IPS-18c (cell line): ENCODE data around the gene ARHGAP19.
"Not testable (repeated sequence)": the region's sequence is repeated elsewhere in the genome, so short reads cannot be mapped to it uniquely, and the experiment has no call there.

Experiments
- H3K4me3 ChIP-seq: 2 replicates; pipeline ENCODE4 v1.7.0; 2013; ENCODE audit warnings: low read depth, mild to moderate bottlenecking, low read length, moderate library complexity; ENCODE audit not compliant: insufficient read depth
- H3K9me3 ChIP-seq: one replicate; pipeline ENCODE4 v1.6.1; 2013; ENCODE audit warnings: mild to moderate bottlenecking, low read length, moderate library complexity; ENCODE audit not compliant: control insufficient read depth, insufficient read depth

The ARHGAP19 gene

DNA sequence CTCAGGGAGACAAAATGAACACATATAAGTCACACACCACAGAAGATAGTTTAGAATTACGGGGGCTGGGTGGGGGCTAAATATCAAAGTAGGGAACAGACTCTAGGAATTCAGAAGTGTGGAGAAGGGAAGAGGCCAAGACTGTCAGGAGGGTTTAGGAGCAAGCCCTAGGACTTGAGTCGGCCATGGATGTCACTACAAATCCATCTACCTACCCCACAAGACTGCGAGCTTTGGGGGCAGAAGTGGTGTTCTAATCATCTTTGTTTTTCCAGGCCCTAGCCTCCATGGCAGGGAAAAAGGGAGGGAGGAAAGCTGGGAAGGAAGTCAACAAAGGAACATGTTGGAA lies 5.8 kb upstream of the ARHGAP19 start:
- H3K4me3 ChIP-seq, result peak overlapping the region; percentile 6; the same call in 1 of the 2 replicates
- no peaks in the 10 kb centered on the region for H3K9me3 ChIP-seq

- Histone ChIP-seq H3K9me3 (no peaks in the 10 kb centered on the region), H3K4me3 (no peak overlapping the region)
These were observed 5.3 kb upstream of the ARHGAP19 start for GRCh38 chr10:97297556-97298222.

- H3K9me3 ChIP-seq, result no peaks in the 10 kb centered on the region
- H3K4me3 ChIP-seq, result no peak overlapping the region
These were observed 393 bp upstream of the ARHGAP19 start for GRCh38 chr10:97292862-97293198.

GRCh38 chr10:97291357-97292096 lies 910 bp downstream of the ARHGAP19 start:
- H3K9me3 ChIP-seq, result no peaks in the 10 kb centered on the region
- peak overlapping the region; percentile 81 for H3K4me3 ChIP-seq

DNA sequence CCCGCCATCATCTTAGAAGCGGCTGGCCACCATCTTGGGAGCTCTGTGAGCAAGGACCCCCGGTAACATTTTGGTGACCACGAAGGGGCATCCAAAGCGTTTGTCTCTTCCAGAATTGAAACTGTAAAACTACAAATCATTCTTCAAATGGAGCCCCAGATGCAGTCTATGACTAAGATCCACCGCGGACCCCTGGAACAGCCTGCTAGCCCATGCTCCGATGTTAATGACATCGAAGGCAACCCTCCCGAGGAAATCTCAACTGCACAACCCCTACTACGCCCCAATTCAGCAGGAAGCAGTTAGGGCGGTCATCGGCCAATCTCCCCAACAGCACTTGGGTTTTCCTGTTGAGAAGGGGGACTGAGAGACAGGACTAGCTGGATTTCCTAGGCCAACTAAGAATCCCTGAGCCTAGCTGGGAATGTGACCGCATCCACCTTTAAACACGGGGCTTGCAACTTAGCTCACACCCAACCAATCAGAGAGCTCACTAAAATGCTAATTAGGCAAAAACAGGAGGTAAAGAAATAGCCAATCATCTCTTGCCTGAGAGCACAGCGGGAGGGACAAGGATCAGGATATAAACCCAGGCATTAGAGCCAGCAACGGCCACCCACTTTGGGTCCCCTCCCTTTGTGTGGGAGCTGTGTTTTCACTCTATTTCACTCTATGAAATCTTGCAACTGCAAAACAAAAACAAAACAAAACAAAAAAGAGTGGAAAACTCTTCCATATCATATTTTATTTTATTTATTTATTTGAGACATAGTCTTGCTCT lies 1.7 kb downstream of the ARHGAP19 start:
- H3K4me3 ChIP-seq, H3K9me3 ChIP-seq: not testable (repeated sequence)

GRCh38 chr10:97290076-97290475 lies 2.4 kb downstream of the ARHGAP19 start:
- H3K4me3 ChIP-seq, H3K9me3 ChIP-seq: not testable (repeated sequence)

DNA sequence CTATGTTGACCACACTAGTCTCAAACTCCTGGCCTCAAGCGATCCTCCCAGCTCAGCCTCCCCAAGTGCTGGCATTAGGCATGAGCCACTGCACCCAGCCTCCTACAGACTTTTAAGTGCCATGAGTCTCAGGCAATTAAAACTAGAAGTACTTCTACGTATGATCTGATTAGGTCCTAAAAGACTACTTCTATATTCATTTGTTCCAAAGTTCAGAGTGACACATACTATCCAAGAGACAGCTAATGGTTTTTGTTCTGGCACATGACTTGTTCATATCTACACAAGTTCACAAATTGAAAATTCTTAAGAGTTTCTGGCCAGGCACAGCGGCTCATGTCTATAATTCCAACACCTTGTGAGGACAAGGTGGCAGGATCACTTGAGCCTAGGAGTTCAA lies 11.7 kb downstream of the ARHGAP19 start:
- no peak overlapping the region for H3K4me3 ChIP-seq

DNA sequence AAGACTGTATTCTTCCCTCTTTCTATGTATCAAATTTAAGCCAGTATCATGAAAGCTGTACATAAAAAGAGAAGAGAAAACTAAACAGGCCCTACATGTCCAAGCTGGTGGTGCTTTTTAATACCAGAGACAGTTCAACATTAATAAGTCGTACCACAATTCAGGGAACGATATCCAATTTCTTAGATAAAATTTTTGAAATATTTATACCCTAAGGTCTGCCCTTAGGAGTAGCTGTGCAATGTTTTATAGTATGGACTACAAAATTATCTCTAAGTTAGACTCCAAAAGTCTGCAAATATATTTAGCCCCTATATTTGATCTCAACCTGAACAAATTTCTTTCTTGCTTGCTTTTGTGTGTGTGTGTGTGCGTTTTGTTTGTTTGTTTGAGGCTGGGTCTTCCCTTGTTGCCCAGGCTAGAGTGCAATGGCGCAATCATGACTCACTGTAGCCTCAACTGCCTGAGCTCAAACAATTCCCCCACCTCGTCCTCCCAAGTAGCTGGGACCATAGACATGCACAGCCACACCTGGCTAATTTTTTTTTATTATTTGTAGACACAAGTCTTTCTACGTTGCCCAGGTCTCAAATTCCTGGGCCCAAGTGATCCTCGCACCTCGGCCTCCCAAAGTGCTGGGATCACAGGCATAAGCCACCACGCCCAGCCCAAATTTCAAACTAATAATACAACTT lies 13.2 kb downstream of the ARHGAP19 start:
- no peak overlapping the region for H3K4me3 ChIP-seq
- no peaks in the 10 kb centered on the region for H3K9me3 ChIP-seq

More for the DNA sequence above, 11.7 kb downstream of the ARHGAP19 start:
- H3K9me3 ChIP-seq, result no peaks in the 10 kb centered on the region

DNA sequence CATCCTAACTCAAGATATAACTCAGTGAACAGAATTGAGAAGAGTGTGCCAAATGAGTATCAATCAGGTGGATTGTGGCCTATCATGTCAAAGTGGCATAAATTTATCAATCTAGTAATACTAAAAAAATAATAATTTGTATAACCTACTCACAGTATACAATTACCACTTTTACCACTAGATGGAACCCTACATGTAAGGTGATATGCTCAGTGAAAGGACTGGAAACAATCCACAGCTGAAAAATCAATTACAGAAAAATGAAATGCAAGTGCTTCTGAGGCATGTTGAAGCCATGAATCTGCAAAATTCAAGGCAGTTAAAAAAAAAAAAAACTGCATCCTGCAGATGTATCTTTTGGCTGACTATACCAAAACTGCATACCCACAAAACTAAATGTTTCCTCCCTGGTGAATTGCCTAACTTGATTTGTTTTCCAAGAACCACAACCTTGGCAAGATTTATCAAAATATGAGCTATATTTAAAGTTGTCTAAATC lies 13.9 kb downstream of the ARHGAP19 start:
- no peak overlapping the region for H3K4me3 ChIP-seq

GRCh38 chr10:97277551-97277950 lies 14.9 kb downstream of the ARHGAP19 start:
- Histone ChIP-seq H3K9me3 (no peaks in the 10 kb centered on the region), H3K4me3 (no peak overlapping the region)

More for the DNA sequence above, 13.9 kb downstream of the ARHGAP19 start:
- H3K9me3 ChIP-seq, result no peaks in the 10 kb centered on the region

GRCh38 chr10:97274828-97275227 lies 17.6 kb downstream of the ARHGAP19 start:
- Histone ChIP-seq H3K4me3 (no peak overlapping the region), H3K9me3 (no peaks in the 10 kb centered on the region)

DNA sequence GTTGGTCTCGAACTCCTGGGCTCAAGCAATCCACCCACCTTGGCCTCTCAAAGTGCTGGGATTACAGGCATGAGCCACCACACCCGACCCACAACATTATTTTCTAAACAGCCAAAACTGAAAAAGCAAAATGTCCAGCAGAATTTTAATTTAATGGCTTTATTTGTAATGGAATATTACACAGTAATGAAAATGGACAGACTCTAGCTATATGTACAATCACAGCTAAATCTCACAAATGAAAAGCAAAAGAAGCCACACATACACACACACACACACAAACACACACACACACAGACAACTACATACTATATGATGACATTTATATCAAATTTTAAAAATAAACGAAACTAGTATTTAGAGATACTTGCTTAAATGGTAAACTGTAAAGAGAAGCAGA lies 18.7 kb downstream of the ARHGAP19 start:
- H3K4me3 ChIP-seq, result no peak overlapping the region
- H3K9me3 ChIP-seq, result no peaks in the 10 kb centered on the region

DNA sequence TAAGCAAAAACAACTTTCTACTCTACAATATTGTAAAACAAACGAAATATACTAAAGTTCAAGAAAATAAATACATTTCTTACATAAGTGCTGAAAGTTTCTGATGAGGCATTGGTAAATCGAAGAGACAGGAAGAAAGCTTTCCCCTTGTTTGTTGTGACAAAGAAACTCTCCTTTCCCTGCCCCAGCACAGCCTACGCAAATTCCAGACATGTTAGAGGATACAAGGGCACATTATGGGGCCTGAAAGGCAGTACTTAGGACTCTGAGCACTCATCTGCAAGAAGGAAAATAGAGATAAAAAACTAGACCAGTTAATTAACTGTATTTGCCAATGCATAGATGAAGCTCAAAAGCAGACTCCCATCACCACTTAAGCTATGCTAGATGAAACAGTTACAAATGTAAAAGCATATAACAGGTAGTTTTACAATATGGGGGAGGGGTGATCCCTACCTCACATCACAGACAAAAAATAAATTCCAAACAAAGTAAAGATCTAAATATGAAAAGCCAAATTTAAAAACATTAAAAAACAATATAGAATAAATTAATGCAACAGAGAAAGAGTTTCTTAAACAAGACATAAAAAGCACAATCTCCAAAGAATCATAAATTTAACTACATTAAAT lies 21.8 kb downstream of the ARHGAP19 start:
- Histone ChIP-seq H3K9me3 (no peaks in the 10 kb centered on the region), H3K4me3 (no peak overlapping the region)

GRCh38 chr10:97267671-97268070 lies 24.8 kb downstream of the ARHGAP19 start:
- Histone ChIP-seq H3K9me3 (no peaks in the 10 kb centered on the region), H3K4me3 (no peak overlapping the region)

GRCh38 chr10:97265095-97265494 lies 27.3 kb downstream of the ARHGAP19 start:
- H3K9me3 ChIP-seq, H3K4me3 ChIP-seq: not testable (repeated sequence)

- Histone ChIP-seq H3K4me3 (no peak overlapping the region), H3K9me3 (no peaks in the 10 kb centered on the region)
These were observed 28.5 kb downstream of the ARHGAP19 start for GRCh38 chr10:97263971-97264370.

DNA sequence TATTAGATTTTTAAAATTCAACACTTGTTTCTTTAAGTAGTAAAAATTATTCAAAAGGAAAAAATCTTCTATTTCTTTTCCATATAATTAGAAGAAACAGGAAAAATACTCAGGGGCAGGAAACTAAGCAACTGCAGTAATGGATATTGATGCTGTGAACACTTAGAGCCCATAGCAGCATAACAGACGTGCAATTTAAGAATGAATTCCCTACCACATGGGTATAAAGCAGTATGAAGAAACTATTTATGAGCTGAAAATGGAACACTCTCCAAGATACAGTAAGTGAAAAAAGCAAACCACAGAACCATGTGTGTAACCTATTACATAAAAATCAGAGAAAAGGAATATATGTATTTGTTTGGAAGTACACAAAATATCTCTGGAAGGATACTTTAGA lies 30.8 kb downstream of the ARHGAP19 start:
- H3K9me3 ChIP-seq, result no peaks in the 10 kb centered on the region
- no peak overlapping the region for H3K4me3 ChIP-seq
